ENCODE measurements around the gene ASCL5. TPM values are rescaled to one million over a fixed set of nuclear protein-coding genes. Genes with fewer than 3 reads are reported as not detected.

ASCL5 gene
- total and polyA plus RNA-seq, 8 donors, result 0.10 to 0.19 (median 0.18) TPM; not detected in 5

GRCh38 chr1:201069636-201070035 lies 57.3 kb downstream of the ASCL5 start:
- 83 to 100% (median 93%) methylated on average over 1 to 3 of the region's 3 CpGs for WGBS, 5 donors
- Histone ChIP-seq H3K4me1 (no peaks in the 10 kb centered on the region), H3K36me3 (no peaks in the 10 kb centered on the region), H3K27me3 (peaks cover 0 to 11% (median 0%) of the 10 kb centered on the region in 3 donors), H3K9me3 (no peaks in the 10 kb centered on the region), H3K27ac (no peak overlapping the region), H3K4me3 (no peak overlapping the region)
- intact Hi-C loops (cut with DNase I; ENCODE audit: low total_unique reads), result no loop called here
- DNase-seq, result no peak
- TF ChIP-seq EP300 (IDR thresholded peaks at IDR 0.05) (no peak), POLR2A (IDR thresholded peaks at IDR 0.05) (no peak), POLR2AphosphoS5 (IDR thresholded peaks at IDR 0.05) (no peak)
- TF ChIP-seq, protein P1, sequence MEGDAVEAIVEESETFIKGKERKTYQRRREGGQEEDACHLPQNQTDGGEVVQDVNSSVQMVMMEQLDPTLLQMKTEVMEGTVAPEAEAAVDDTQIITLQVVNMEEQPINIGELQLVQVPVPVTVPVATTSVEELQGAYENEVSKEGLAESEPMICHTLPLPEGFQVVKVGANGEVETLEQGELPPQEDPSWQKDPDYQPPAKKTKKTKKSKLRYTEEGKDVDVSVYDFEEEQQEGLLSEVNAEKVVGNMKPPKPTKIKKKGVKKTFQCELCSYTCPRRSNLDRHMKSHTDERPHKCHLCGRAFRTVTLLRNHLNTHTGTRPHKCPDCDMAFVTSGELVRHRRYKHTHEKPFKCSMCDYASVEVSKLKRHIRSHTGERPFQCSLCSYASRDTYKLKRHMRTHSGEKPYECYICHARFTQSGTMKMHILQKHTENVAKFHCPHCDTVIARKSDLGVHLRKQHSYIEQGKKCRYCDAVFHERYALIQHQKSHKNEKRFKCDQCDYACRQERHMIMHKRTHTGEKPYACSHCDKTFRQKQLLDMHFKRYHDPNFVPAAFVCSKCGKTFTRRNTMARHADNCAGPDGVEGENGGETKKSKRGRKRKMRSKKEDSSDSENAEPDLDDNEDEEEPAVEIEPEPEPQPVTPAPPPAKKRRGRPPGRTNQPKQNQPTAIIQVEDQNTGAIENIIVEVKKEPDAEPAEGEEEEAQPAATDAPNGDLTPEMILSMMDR (IDR thresholded peaks at IDR 0.05), result no peak

GRCh38 chr1:201068976-201069375 lies 58.0 kb downstream of the ASCL5 start:
- no peak for DNase-seq
- no peaks in the 10 kb centered on the region for H3K4me1 ChIP-seq
- 39 to 54% (median 47%) methylated on average over 4 of the region's 4 CpGs for WGBS, 5 donors

GRCh38 chr1:201066986-201067385 lies 60.0 kb downstream of the ASCL5 start:
- WGBS, 5 donors, result 75 to 87% (median 81%) methylated on average over 4 of the region's 4 CpGs
- Histone ChIP-seq H3K9me3 (no peaks in the 10 kb centered on the region), H3K4me1 (no peaks in the 10 kb centered on the region), H3K36me3 (no peaks in the 10 kb centered on the region), H3K4me3 (no peak overlapping the region), H3K27ac (no peak overlapping the region), H3K27me3 (peaks cover 0 to 11% (median 0%) of the 10 kb centered on the region in 3 donors)
- no peak for TF ChIP-seq POLR2A (IDR thresholded peaks at IDR 0.05)
- TF ChIP-seq, protein P1 (IDR thresholded peaks at IDR 0.05), result no peak
- TF ChIP-seq EP300 (IDR thresholded peaks at IDR 0.05), result no peak
- no peak for TF ChIP-seq POLR2AphosphoS5 (IDR thresholded peaks at IDR 0.05)
- intact Hi-C loops (cut with DNase I; ENCODE audit: low total_unique reads), result no loop called here
- no peak for DNase-seq

More at GRCh38 chr1:201068976-201069375, 58.0 kb downstream of the ASCL5 start:
- Histone ChIP-seq H3K27ac (no peak overlapping the region), H3K27me3 (peaks cover 0 to 11% (median 0%) of the 10 kb centered on the region in 3 donors), H3K36me3 (no peaks in the 10 kb centered on the region), H3K9me3 (no peaks in the 10 kb centered on the region), H3K4me3 (no peak overlapping the region)
- intact Hi-C loops (cut with DNase I; ENCODE audit: low total_unique reads), result no loop called here
- TF ChIP-seq, protein P1 (IDR thresholded peaks at IDR 0.05), result no peak
- TF ChIP-seq POLR2A (IDR thresholded peaks at IDR 0.05), result no peak
- no peak for TF ChIP-seq EP300 (IDR thresholded peaks at IDR 0.05)

DNA sequence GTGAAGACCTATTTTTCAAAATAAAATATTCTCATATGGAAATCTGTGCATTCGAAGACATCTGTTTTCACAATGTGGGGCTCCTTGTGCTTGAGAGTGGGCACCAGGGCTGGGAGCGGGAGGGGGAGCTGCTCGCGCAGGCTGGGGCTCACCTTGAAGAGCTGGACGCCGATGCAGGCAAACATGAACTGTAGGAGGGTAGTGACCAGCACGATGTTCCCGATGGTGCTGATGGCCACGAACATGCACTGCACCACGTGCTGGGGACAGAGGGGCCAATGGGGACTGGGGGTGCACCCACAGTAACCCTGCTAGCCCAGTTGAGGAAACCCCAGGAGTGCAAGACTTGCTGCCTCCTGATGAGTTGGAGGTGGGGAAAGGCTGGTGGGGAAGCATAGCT lies 61.3 kb downstream of the ASCL5 start:
- Histone ChIP-seq H3K4me3 (no peak overlapping the region), H3K4me1 (peaks cover 2 to 9% (median 5%) of the 10 kb centered on the region in 4 donors), H3K9me3 (no peaks in the 10 kb centered on the region), H3K27me3 (peaks cover 0 to 11% (median 0%) of the 10 kb centered on the region in 3 donors), H3K27ac (no peak overlapping the region), H3K36me3 (no peaks in the 10 kb centered on the region)
- TF ChIP-seq POLR2AphosphoS5 (IDR thresholded peaks at IDR 0.05), result no peak
- TF ChIP-seq, protein P1 (IDR thresholded peaks at IDR 0.05), result no peak
- TF ChIP-seq EP300 (IDR thresholded peaks at IDR 0.05), result no peak
- TF ChIP-seq POLR2A (IDR thresholded peaks at IDR 0.05), result no peak
- intact Hi-C loops (cut with DNase I; ENCODE audit: low total_unique reads), result no loop called here
- WGBS, 5 donors, result 83 to 94% (median 88%) methylated on average over 6 to 10 of the region's 10 CpGs
- no peak for DNase-seq
